UCSD-AML1 (cell line): Measurements from ENCODE around the gene METRNL.
"Not testable (repeated sequence)": the region's sequence is repeated elsewhere in the genome, so short reads cannot be mapped to it uniquely, and the experiment has no call there.

Source experiments
- DNase-seq: peaks from one replicate; lab custom pipeline; 2025; ENCODE audit not compliant: unreplicated experiment; lab: John Stamatoyannopoulos, UW

The METRNL gene

DNA sequence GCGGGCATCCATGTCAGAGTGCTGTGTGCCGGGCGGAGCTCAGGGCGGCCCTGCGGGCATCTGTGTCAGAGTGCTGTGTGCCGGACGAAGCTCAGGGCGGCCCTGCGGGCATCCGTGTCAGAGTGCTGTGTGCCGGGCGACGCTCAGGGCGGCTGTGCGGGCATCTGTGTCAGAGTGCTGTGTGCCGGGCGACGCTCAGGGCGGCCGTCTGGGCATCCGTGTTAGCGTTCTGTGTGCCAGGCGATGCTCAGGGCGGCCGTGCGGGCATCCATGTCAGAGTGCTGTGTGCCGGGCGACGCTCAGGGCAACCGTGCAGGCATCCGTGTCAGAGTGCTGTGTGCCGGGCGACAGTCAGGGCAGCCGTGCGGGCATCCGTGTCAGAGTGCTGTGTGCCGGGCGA, 55.0 kb downstream of the METRNL start:
- not testable (repeated sequence) for DNase-seq

DNA sequence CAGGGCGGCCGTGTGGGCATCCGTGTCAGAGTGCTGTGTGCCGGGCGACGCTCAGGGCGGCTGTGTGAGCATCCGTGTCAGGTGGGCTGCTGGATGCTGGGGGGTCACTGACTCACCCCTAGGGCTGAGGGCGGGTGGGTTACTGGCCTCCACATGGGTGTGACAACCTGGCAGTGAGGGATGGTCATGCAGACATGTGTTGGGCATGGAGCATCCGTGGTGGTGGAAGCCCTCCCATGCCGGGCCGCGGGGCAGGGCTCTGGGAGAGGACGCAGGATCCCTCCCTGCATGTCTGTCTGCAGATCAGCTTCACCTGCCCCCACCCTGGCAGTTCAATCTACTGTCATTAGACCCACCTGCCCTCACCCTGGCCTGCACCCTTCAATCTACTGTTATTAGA, 56.3 kb downstream of the METRNL start:
- DNase-seq = no peak

DNA sequence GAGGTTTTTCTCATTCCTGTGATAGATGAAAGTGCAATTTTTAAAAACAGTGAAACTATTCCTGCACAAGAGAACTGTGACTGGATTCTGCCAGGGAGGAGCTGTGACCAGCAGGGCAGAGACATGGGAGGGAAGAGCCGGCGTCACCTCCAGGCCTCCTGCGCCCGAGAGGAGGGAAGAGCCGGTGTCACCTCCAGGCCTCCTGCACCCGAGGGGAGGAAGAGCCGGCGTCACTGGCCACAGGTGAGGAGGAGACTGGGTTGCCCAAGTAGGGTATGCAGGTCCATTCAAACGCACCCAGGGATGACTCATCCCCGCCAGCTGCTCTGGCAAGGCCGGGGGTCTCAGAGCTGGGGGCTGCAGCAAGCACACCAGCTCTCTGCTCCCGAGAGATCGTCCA, 56.7 kb downstream of the METRNL start:
- no peak for DNase-seq

GRCh38 chr17:83136931-83137330, 57.5 kb downstream of the METRNL start:
- no peak for DNase-seq

- DNase-seq = no peak
These were observed 58.1 kb downstream of the METRNL start for GRCh38 chr17:83137523-83137922.

DNA sequence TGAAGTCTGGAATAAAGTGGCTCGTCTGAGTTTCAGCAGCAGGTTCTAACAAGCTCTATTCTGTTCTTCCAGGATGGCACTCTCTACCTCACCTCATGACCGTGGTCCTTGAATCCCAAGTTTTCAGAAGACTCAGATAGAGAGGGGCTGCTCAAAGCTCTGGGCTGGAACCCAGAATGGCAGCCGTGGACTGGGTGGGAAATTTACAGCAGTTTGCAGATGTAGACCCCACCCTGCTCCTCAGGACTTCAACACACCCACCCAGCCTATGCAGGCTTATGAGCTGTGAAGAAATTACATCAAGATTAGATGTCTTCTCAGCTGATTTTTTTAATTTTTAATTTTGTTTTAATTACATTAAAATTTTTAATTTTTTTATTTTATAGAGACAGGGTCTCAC, 59.4 kb downstream of the METRNL start:
- DNase-seq = no peak

DNA sequence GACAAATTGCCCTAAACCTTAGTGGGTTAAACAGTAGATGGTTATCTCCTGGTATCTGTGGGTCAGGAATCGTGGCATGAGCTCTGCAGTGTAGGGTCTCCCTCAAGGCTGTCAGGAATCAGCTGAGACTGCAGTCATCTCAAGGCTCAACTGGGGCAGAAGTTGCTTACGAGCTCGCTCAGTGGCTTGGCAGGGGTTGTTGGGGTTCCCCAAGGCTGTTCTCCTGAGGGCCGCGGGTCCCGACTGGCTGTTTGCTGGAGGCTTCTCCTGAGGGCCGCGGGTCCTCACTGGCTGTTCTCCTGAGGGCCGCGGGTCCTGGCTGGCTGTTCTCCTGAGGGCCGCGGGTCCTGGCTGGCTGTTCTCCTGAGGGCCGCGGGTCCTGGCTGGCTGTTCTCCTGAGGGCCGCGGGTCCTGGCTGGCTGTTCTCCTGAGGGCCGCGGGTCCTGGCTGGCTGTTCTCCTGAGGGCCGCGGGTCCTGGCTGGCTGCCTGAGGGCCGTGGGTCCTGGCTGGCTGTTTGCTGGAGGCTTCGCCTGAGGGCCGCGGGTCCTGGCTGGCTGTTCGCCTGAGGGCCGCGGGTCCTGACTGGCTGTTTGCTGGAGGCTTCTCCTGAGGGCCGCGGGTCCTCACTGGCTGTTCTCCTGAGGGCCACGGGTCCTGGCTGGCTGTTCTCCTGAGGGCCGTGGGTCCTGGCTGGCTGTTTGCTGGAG, 60.3 kb downstream of the METRNL start:
- not testable (repeated sequence) for DNase-seq

DNA sequence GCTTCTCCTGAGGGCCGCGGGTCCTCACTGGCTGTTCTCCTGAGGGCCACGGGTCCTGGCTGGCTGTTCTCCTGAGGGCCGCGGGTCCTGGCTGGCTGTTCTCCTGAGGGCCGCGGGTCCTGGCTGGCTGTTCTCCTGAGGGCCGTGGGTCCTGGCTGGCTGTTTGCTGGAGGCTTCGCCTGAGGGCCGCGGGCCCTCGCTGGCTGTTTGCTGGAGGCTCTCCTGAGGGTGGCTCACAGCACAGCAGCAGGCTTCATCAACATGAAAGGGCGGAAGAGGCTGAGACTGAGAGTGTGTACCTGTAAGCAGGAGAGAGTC, 60.8 kb downstream of the METRNL start:
- not testable (repeated sequence) for DNase-seq

- no peak for DNase-seq
These were observed 63.2 kb downstream of the METRNL start for GRCh38 chr17:83142619-83143018.

DNA sequence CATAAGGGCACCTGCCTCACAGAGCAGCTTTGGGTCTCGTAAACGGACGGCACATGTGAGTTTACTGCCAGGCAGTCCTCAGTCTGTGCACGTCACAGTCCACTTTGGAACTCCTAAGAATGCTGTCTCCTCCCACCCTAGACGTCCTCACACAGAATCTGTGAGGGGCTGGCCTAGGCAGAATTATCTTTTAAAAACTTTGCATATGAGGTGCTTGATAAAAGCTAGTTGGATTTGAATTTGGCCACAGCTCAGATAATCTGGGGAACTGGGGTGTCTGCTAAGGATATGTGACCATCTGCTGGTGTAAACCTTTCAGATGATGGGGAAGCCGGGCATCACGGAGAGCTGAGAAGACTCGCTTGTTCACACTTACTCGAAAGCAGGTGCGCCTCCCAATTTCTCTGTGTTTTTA, 64.4 kb downstream of the METRNL start:
- no peak for DNase-seq
